ENCODE measurements around the gene HPSE2.

DNA sequence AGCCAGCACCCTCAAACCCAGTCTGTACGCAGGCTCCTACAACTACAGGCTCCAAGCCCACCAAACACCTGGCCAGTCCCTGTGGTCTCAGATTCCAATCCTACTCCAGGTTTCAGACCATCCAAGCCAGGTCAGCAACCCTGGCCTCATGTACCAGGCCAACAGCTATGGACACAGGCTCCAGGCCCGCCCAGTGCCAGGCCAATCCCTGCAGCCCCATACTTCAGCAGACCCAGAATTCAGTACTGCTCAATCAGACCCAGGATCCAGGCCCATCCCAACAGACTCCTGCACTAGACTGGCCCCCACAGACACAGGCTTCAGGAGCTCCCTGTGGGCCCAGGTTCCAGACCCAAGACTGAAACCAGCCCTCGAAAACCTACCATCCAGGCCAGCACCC lies 32.3 kb downstream of the HPSE2 start:
- no peak for TF ChIP-seq POLR2A (IDR thresholded peaks at IDR 0.05; ENCODE audit: low read length)
- TF ChIP-seq GATA1 (IDR thresholded peaks at IDR 0.05; ENCODE audit: low read depth, low read length) = no peak
